PC-9 (cell line): ENCODE measurements around the gene TMSB15B. TPM values are rescaled to one million over a fixed set of nuclear protein-coding genes. Genes with fewer than 3 reads are reported as not detected.
"Not testable (repeated sequence)": the region's sequence is repeated elsewhere in the genome, so short reads cannot be mapped to it uniquely, and the experiment has no call there.

Source experiments
- BruUV-seq: library from RNA; stranded (reverse); fragments of 400-500 nt; replicated peaks from 2 replicates; lab custom pipeline; 2021; lab: Mats Ljungman, UMichigan
- CTCF ChIA-PET: fragments of 300-600 bp; sonication (Branson Sonifier 250); formaldehyde crosslinking; loops from one replicate; lab custom pipeline; 2022; ENCODE audit warnings: antibody characterized with exemption; lab: Charles Lee
- POLR2A ChIA-PET: fragments of 300-600 bp; sonication (Branson Sonifier 250); formaldehyde crosslinking; loops from one replicate; lab custom pipeline; 2022; ENCODE audit warnings: antibody characterized with exemption; ENCODE audit not compliant: unreplicated experiment; lab: Charles Lee
- DNase-seq, 2 experiments: peaks; one replicate each; pipeline versions ENCODE4 v3.0.0 to v3.0.0-alpha.2; 2015 to 2022; ENCODE audit warnings: mixed read lengths in 1 of 2
- H2AFZ ChIP-seq: fragments of 200-600 bp; sonication (generic); 2 replicates; pipeline ENCODE4 v1.8.1; 2017; ENCODE audit warnings: antibody characterized with exemption
- H3F3A ChIP-seq: fragments of 200-600 bp; sonication (generic); 2 replicates; pipeline ENCODE4 v1.8.1; 2017; ENCODE audit warnings: antibody characterized with exemption, mild to moderate bottlenecking, low read depth; ENCODE audit not compliant: insufficient read depth
- H3K27ac ChIP-seq: fragments of 200-600 bp; sonication (generic); 2 replicates; pipeline ENCODE4 v1.6.1; 2016; ENCODE audit warnings: mixed run types
- H3K27me3 ChIP-seq: fragments of 200-600 bp; sonication (generic); 2 replicates; pipeline ENCODE4 v1.6.1; 2016; ENCODE audit warnings: low read depth, mixed run types; ENCODE audit not compliant: insufficient read depth
- H3K36me3 ChIP-seq: fragments of 200-600 bp; sonication (generic); 2 replicates; pipeline ENCODE4 v1.6.1; 2016; ENCODE audit warnings: low read depth, mixed run types
- H3K4me1 ChIP-seq: fragments of 200-600 bp; sonication (generic); replicated peaks from 2 replicates; pipeline ENCODE4 v1.6.1; 2016; ENCODE audit warnings: mixed run types; ENCODE audit not compliant: insufficient read depth
- H3K4me2 ChIP-seq: fragments of 200-600 bp; sonication (generic); 2 replicates; pipeline ENCODE4 v1.6.1; 2017; ENCODE audit warnings: mixed run types
- H3K4me3 ChIP-seq: fragments of 200-600 bp; sonication (generic); 2 replicates; pipeline ENCODE4 v1.6.1; 2016; ENCODE audit warnings: mixed run types
- H3K79me2 ChIP-seq: fragments of 200-600 bp; sonication (generic); 2 replicates; pipeline ENCODE4 v1.6.1; 2017; ENCODE audit warnings: low read depth, mixed run types
- H3K9me2 ChIP-seq: fragments of 200-600 bp; sonication (generic); 2 replicates; pipeline ENCODE4 v1.8.1; 2017; ENCODE audit warnings: mild to moderate bottlenecking; ENCODE audit not compliant: insufficient read depth
- H3K9me3 ChIP-seq: fragments of 200-600 bp; sonication (generic); 2 replicates; pipeline ENCODE4 v1.8.1; 2016; ENCODE audit warnings: low read depth; ENCODE audit not compliant: insufficient read depth
- H4K20me1 ChIP-seq: fragments of 200-600 bp; sonication (generic); 2 replicates; pipeline ENCODE4 v1.8.1; 2017; ENCODE audit not compliant: insufficient read depth
- EZH2 ChIP-seq: fragments of 200-600 bp; sonication (generic); IDR thresholded peaks from 2 replicates; pipeline ENCODE4 v1.8.0; 2017; ENCODE audit warnings: antibody characterized with exemption, low read depth
- intact Hi-C: fragments of 100-400 bp; cut with micrococcal nuclease; formaldehyde crosslinking; loops from one replicate; pipeline ENCODE4 v1.10.0; 2022; ENCODE audit not compliant: unreplicated experiment
- total RNA-seq: library from RNA; stranded (reverse); gene quantifications from 2 replicates; pipeline ENCODE4 v1.2.3, GENCODE V29; 2021
- TF ChIP-seq, protein P1 (sequence below): fragments of 200-600 bp; sonication (generic); conservative IDR thresholded peaks from 2 replicates; pipeline ENCODE4 v1.6.1; 2017; ENCODE audit warnings: mixed run types, antibody characterized with exemption, mild to moderate bottlenecking, moderate library complexity

The TMSB15B gene
- total RNA-seq, 1 experiment from 2014 or later = not detected

DNA sequence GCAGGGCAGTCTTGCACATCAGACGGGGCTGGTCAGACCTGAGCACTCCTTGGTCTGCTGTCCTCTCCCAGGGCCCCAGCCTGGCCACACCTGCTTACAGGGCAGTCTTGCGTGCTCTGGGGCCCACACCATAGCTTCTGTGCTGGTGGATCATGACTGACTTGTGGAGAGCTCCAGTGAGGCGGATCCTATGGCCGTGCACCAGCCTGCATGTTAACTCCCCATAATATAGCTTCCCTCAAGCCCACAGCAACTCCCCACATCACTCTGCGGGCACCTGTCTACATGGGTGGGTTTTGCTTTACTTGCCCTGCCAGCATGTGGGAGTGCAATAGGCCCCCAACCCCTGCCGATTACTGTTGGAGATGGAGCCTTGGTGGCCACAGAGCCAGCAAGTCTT lies 8.2 kb upstream of the TMSB15B start:
- ChIA-PET CTCF (no interaction called here), POLR2A (no interaction called here)
- Histone ChIP-seq H3K4me1 (no peaks in the 10 kb centered on the region), H3K9me3 (no peaks in the 10 kb centered on the region), H3K36me3 (no peaks in the 10 kb centered on the region), H3K27ac (no peak overlapping the region), H3K79me2 (no peaks in the 10 kb centered on the region), H3K9me2 (no peaks in the 10 kb centered on the region), H3K27me3 (peaks cover 13% of the 10 kb centered on the region; the same call in 1 of the 2 replicates), H3F3A (no peaks in the 10 kb centered on the region), H3K4me2 (no peak overlapping the region), H2AFZ (no peak overlapping the region), H4K20me1 (no peaks in the 10 kb centered on the region), H3K4me3 (no peak overlapping the region)
- intact Hi-C loops = no loop called here
- no peak for TF ChIP-seq EZH2
- TF ChIP-seq, protein P1, sequence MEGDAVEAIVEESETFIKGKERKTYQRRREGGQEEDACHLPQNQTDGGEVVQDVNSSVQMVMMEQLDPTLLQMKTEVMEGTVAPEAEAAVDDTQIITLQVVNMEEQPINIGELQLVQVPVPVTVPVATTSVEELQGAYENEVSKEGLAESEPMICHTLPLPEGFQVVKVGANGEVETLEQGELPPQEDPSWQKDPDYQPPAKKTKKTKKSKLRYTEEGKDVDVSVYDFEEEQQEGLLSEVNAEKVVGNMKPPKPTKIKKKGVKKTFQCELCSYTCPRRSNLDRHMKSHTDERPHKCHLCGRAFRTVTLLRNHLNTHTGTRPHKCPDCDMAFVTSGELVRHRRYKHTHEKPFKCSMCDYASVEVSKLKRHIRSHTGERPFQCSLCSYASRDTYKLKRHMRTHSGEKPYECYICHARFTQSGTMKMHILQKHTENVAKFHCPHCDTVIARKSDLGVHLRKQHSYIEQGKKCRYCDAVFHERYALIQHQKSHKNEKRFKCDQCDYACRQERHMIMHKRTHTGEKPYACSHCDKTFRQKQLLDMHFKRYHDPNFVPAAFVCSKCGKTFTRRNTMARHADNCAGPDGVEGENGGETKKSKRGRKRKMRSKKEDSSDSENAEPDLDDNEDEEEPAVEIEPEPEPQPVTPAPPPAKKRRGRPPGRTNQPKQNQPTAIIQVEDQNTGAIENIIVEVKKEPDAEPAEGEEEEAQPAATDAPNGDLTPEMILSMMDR = no peak
- no peak for DNase-seq
- BruUV-seq = no TSS peak

DNA sequence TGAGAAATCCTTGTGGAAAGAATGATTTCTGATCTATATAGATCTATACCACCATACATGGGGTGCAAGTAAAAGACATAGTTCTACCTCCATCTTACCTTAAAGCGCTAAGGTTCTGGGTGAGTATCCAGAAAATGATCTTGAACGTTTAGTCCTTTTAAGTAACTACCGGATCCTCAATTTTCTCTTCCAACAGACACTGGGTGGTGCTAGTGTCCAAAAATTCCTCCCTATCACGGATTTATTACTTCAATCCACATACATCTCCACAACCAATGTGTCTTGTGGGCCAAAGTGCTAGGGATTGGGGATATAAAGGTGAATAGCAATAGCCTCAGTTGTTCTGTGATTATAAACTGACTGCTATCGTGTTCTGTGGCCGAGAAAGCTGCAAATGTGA lies 1.8 kb upstream of the TMSB15B start:
- H3K27ac ChIP-seq, H3K27me3 ChIP-seq, intact Hi-C loops, H3K36me3 ChIP-seq, H3K9me3 ChIP-seq, H3K4me1 ChIP-seq, H3K9me2 ChIP-seq, CTCF ChIA-PET, BruUV-seq, H3K79me2 ChIP-seq, H2AFZ ChIP-seq, H3K4me3 ChIP-seq, H3K4me2 ChIP-seq, H4K20me1 ChIP-seq, H3F3A ChIP-seq, DNase-seq, POLR2A ChIA-PET: not testable (repeated sequence)

DNA sequence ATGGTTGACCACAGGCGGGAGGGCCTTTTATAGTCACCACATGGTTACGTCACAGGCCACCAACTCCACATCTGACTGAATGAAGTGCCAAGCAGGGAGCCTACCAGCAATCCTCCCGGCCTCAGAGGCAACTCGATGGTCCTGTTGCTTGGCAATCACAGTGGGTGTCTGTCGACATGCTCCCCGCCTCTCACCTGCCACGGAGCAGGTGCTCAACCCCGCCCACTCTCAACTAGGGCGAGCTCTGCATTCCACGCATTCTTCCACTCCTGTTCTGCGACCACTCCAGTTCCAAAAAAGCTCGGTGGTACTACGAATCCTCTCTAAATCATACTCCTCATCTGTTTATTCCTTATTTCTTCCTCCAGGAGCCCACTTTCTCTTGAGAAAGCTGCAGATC lies 21.1 kb downstream of the TMSB15B start:
- H3K9me3 ChIP-seq, H3F3A ChIP-seq, POLR2A ChIA-PET, H3K79me2 ChIP-seq, H3K9me2 ChIP-seq, H3K27ac ChIP-seq, H3K4me1 ChIP-seq, H3K4me2 ChIP-seq, H4K20me1 ChIP-seq, H3K4me3 ChIP-seq, BruUV-seq, CTCF ChIA-PET, intact Hi-C loops, DNase-seq, H2AFZ ChIP-seq, H3K27me3 ChIP-seq, H3K36me3 ChIP-seq: not testable (repeated sequence)

DNA sequence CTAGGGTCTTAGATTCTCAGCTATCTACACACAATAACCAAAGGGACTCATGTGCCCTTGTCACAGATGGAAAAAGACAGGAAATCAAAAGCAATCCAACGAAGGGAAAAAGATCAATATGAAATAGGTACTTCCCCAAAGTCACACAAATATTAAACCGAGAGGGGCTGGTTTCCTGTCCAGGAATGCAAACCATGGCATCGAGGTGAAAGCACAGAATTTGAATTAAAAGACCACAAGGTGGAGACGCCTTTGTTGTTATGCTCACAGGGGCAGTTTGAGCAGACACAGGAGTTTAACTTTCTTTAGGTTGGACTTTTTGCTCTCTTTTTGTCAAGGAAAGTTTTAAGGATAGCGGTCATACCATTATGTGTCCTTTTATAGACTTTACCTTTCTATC lies 36.8 kb downstream of the TMSB15B start:
- H3K4me2 ChIP-seq = no peak overlapping the region
- no TSS peak for BruUV-seq
- H3K36me3 ChIP-seq = no peaks in the 10 kb centered on the region
- H3K27me3 ChIP-seq = peaks cover 75% of the 10 kb centered on the region
- no peaks in the 10 kb centered on the region for H3F3A ChIP-seq
- H2AFZ ChIP-seq = no peak overlapping the region
- no peak overlapping the region for H3K27ac ChIP-seq
- no peaks in the 10 kb centered on the region for H3K9me2 ChIP-seq
- no peaks in the 10 kb centered on the region for H3K4me1 ChIP-seq
- intact Hi-C loops = no loop called here
- no peak for DNase-seq
- H4K20me1 ChIP-seq = no peaks in the 10 kb centered on the region
- H3K9me3 ChIP-seq = no peaks in the 10 kb centered on the region
- TF ChIP-seq, protein P1 = no peak
- TF ChIP-seq EZH2 = no peak
- ChIA-PET POLR2A (no interaction called here), CTCF (no interaction called here)
- H3K79me2 ChIP-seq = no peaks in the 10 kb centered on the region
- no peak overlapping the region for H3K4me3 ChIP-seq
